DMS153 treated with DMSO at 0.1 percent for 48 hours (cell line): ENCODE measurements around the gene SDCCAG8.

Experiments
- DNase-seq: peaks from one replicate; lab custom pipeline; 2025; ENCODE audit not compliant: unreplicated experiment; lab: John Stamatoyannopoulos, UW

Gene SDCCAG8

DNA sequence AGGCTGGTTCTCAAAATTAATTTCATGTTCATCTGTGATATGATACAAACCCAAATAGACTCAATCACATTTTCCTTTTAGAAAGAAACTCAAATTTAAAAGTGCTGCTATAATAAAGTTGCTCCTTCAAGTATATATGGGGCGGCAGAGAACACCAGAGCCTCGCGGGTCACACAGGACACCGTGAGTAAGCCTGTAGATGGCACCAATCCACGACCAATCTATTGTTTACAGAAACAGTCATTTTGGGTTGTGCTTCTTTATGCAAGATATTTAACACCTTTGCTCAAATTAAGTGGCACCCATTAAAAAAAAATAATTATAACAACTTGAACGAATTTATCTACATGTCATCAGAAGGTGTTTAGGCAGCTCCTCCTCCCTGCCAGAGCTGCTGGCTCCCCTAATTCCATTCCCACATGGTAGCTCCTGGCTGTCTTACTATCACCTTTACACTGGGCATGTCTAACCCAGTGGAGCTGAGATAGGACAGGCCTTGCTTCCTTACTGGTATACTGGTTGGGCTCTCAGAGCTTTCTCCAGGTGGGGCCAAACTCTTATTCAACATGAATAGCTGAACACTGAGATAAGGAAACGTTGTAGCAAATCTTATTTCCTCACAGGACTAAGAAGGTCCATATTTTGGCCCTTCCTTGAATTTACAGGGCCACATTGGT lies 287.0 kb downstream of the SDCCAG8 start:
- DNase-seq = no peak

DNA sequence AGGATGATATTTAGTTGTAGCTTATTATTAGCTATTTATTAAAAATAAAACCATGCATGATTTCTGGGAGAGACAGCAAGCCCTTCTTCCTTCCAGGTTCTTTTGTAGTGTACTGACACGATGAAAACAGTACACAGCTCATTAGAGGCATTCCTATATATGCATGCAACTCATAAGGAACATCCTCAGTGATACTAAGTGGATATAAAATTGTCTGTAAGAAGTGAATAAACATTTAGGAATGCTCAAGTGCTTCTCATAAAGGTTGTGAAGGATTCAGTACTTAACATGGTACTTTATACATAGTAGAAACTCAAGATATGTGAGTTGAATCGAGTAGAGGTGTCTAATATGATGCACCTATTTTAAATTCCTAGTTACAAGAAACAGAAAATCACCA lies 287.7 kb downstream of the SDCCAG8 start:
- no peak for DNase-seq

DNA sequence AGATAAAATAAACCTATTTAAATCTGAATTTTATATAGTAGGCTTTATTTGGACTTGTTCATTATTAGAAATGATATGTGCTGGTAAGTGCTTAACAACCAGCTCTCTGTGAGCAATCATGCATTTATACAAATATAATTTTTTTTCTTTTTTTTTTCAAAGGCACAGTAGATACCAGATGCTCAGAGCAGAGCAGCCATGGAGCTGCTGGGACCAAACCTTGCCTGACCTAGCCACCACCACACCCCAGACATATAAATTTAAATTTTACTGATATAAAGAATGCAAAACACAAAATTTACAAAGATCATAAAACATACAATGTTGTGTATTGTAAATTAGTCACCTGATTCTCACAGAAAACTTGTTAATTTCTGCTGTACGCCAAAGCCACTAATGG lies 290.6 kb downstream of the SDCCAG8 start:
- no peak for DNase-seq

DNA sequence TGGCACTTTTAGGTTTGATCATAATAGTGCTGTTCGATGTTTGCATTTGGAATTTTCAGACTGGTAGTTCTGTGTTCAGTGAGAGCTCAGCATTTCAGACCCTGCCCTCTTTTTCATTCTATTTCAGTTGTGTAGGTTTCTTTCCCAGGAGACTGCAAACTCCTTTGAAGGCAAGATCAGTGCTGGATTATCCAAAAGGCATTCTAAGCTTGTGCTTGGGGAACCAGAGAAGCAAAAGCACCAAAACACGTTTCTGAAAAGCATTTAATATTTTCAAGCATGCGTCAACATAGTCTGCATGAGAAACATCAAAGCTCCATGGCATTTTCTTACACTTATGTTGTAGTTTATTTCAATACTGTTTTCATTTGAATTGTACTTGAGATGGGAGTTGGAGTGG lies 292.1 kb downstream of the SDCCAG8 start:
- DNase-seq = no peak

DNA sequence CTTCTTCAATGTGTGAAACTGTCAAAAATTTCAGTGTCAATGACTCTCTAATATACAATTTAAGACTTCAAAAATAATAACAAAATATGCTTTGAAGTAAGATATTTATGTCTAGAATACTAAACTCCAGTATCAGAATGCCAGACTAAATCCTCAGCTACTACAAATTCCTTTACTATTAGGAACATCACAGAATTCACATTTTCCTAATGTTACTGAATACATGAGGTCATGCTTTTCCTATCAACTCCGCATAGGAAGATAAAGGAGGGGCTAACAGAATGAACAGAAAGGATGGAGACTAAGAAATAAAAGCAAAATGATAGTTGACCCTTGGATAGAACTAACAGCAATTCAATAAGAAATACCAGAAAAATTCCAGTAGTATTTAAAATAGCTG lies 292.7 kb downstream of the SDCCAG8 start:
- no peak for DNase-seq

DNA sequence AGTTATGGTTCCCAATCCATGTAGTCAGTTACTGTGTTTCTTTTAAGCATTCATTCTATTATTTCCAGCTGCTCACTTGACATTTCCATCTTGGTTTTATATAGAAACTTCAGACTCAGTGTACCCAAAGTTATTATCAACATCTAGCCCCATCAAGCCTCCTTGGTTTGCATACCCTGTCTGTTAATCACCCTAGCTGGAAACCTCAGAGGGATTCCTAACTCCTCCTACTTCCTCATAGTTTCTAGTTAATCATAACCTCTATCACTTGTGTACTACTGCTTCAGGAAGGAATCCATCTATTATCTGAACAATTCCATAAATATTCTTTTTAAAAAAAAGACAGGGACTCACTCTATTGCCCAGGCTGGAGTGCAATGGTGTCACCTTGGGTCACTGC lies 293.3 kb downstream of the SDCCAG8 start:
- DNase-seq = no peak
